ENCODE results near the gene GEMIN7. TPM values are rescaled to one million over a fixed set of nuclear protein-coding genes. Genes with fewer than 3 reads are reported as not detected.

Gene GEMIN7
- total RNA-seq, 1 donor from 2014 or later = 30.8 TPM

- peak overlapping the region; percentile 59 for H3K4me3 Mint-ChIP-seq (ENCODE audit: unreplicated experiment)
- H3K9me3 Mint-ChIP-seq (ENCODE audit: unreplicated experiment) = no peaks in the 10 kb centered on the region
- H3K27ac Mint-ChIP-seq (ENCODE audit: unreplicated experiment) = peak overlapping the region; percentile 54
- no peak for TF ChIP-seq CTCF (IDR thresholded peaks at IDR 0.05; ENCODE audit: unreplicated experiment)
- peaks cover 5% of the 10 kb centered on the region for H3K27me3 Mint-ChIP-seq (ENCODE audit: unreplicated experiment)
- no peak for DNase-seq (ENCODE audit: low spot score)
- H3K4me1 Mint-ChIP-seq (ENCODE audit: unreplicated experiment) = peaks cover 2% of the 10 kb centered on the region
- peaks cover 28% of the 10 kb centered on the region for H3K36me3 Mint-ChIP-seq (ENCODE audit: low read depth, unreplicated experiment)
Measured at GRCh38 chr19:45045671-45046353, 33.2 kb upstream of the GEMIN7 start.

GRCh38 chr19:45046355-45046754, 32.7 kb upstream of the GEMIN7 start:
- Mint-ChIP-seq H3K4me1 (ENCODE audit: unreplicated experiment) (peaks cover 2% of the 10 kb centered on the region), H3K27ac (ENCODE audit: unreplicated experiment) (no peak overlapping the region), H3K9me3 (ENCODE audit: unreplicated experiment) (no peaks in the 10 kb centered on the region), H3K4me3 (ENCODE audit: unreplicated experiment) (peak overlapping the region; percentile 59), H3K36me3 (ENCODE audit: low read depth, unreplicated experiment) (peaks cover 26% of the 10 kb centered on the region), H3K27me3 (ENCODE audit: unreplicated experiment) (peaks cover 5% of the 10 kb centered on the region)
- DNase-seq (ENCODE audit: low spot score) = no peak
- TF ChIP-seq CTCF (IDR thresholded peaks at IDR 0.05; ENCODE audit: unreplicated experiment) = no peak

GRCh38 chr19:45047188-45047797, 31.8 kb upstream of the GEMIN7 start:
- Mint-ChIP-seq H3K27me3 (ENCODE audit: unreplicated experiment) (peaks cover 2% of the 10 kb centered on the region), H3K36me3 (ENCODE audit: low read depth, unreplicated experiment) (peaks cover 22% of the 10 kb centered on the region)
- no peak for TF ChIP-seq CTCF (IDR thresholded peaks at IDR 0.05; ENCODE audit: unreplicated experiment)

GRCh38 chr19:45049073-45049736, 29.9 kb upstream of the GEMIN7 start:
- TF ChIP-seq CTCF (IDR thresholded peaks at IDR 0.05; ENCODE audit: unreplicated experiment) = no peak
- H3K9me3 Mint-ChIP-seq (ENCODE audit: unreplicated experiment) = no peaks in the 10 kb centered on the region

More at GRCh38 chr19:45047188-45047797, 31.8 kb upstream of the GEMIN7 start:
- H3K4me1 Mint-ChIP-seq (ENCODE audit: unreplicated experiment) = peaks cover 2% of the 10 kb centered on the region
- no peaks in the 10 kb centered on the region for H3K9me3 Mint-ChIP-seq (ENCODE audit: unreplicated experiment)
- H3K27ac Mint-ChIP-seq (ENCODE audit: unreplicated experiment) = peak overlapping the region; percentile 57
- no peak overlapping the region for H3K4me3 Mint-ChIP-seq (ENCODE audit: unreplicated experiment)
- DNase-seq (ENCODE audit: low spot score) = no peak

GRCh38 chr19:45050036-45050435, 29.0 kb upstream of the GEMIN7 start:
- no peak overlapping the region for H3K27ac Mint-ChIP-seq (ENCODE audit: unreplicated experiment)
- H3K27me3 Mint-ChIP-seq (ENCODE audit: unreplicated experiment) = peaks cover 5% of the 10 kb centered on the region
- no peaks in the 10 kb centered on the region for H3K4me1 Mint-ChIP-seq (ENCODE audit: unreplicated experiment)
- H3K9me3 Mint-ChIP-seq (ENCODE audit: unreplicated experiment) = no peaks in the 10 kb centered on the region
- DNase-seq (ENCODE audit: low spot score) = no peak
- TF ChIP-seq CTCF (IDR thresholded peaks at IDR 0.05; ENCODE audit: unreplicated experiment) = no peak
- H3K36me3 Mint-ChIP-seq (ENCODE audit: low read depth, unreplicated experiment) = peaks cover 34% of the 10 kb centered on the region
- H3K4me3 Mint-ChIP-seq (ENCODE audit: unreplicated experiment) = no peak overlapping the region

More at GRCh38 chr19:45049073-45049736, 29.9 kb upstream of the GEMIN7 start:
- DNase-seq (ENCODE audit: low spot score) = no peak
- Mint-ChIP-seq H3K4me3 (ENCODE audit: unreplicated experiment) (peak overlapping the region; percentile 47), H3K36me3 (ENCODE audit: low read depth, unreplicated experiment) (peaks cover 30% of the 10 kb centered on the region), H3K27me3 (ENCODE audit: unreplicated experiment) (peaks cover 5% of the 10 kb centered on the region), H3K4me1 (ENCODE audit: unreplicated experiment) (peaks cover 2% of the 10 kb centered on the region), H3K27ac (ENCODE audit: unreplicated experiment) (no peak overlapping the region)
